Activated T-cell treated with anti-CD3 and anti-CD28 coated beads, Interleukin-2, amount 50 U/mL, for 72 hours (primary cell): ENCODE results near the gene ZFYVE21. TPM values are rescaled to one million over a fixed set of nuclear protein-coding genes. Genes with fewer than 3 reads are reported as not detected.
A peak's percentile ranks its signal among the peaks of the same experiment; 100 is the strongest.

Source experiments
- ATAC-seq, 2 donors: fragments of 150-1000 bp; cut with Tn5 transposase; replicated peaks in 1 of 2; 2 replicates each; pipeline ENCODE4 v1.10.0; 2021; ENCODE audit warnings: moderate library complexity in 2 of 2, mild to moderate bottlenecking in 1 of 2
- DNase-seq, 2 donors: peaks; one replicate each; pipeline ENCODE4 v3.0.0; 2021 to 2022; ENCODE audit warnings: mixed read lengths in 1 of 2
- H3K27ac Mint-ChIP-seq: one replicate; pipeline ENCODE4 v1.8.0; 2022; ENCODE audit warnings: mild to moderate bottlenecking, moderate library complexity, mixed read lengths
- H3K27me3 Mint-ChIP-seq: one replicate; pipeline ENCODE4 v1.8.0; 2022; ENCODE audit warnings: low read depth, mixed read lengths
- H3K36me3 Mint-ChIP-seq, 2 donors: one replicate each; pipeline ENCODE4 v1.8.0; 2022; ENCODE audit warnings: mixed read lengths in 2 of 2, mild to moderate bottlenecking in 1 of 2; ENCODE audit not compliant: insufficient read depth in 2 of 2
- H3K4me1 Mint-ChIP-seq: one replicate; pipeline ENCODE4 v1.8.0; 2022; ENCODE audit warnings: low read depth, mixed read lengths
- H3K4me3 Mint-ChIP-seq, 2 donors: one replicate each; pipeline ENCODE4 v1.8.0; 2022; ENCODE audit warnings: mild to moderate bottlenecking in 2 of 2, mixed read lengths in 2 of 2, moderate library complexity in 2 of 2
- H3K9me3 Mint-ChIP-seq, 2 donors: one replicate each; pipeline ENCODE4 v1.8.0; 2022; ENCODE audit warnings: mixed read lengths in 2 of 2
- total RNA-seq, 2 donors: library from RNA; stranded (reverse); gene quantifications; one replicate each; pipeline ENCODE4 v1.2.3, GENCODE V29; 2022

ZFYVE21 gene
- total RNA-seq = 10 to 100 TPM; 11.6 to 15.7 TPM

DNA sequence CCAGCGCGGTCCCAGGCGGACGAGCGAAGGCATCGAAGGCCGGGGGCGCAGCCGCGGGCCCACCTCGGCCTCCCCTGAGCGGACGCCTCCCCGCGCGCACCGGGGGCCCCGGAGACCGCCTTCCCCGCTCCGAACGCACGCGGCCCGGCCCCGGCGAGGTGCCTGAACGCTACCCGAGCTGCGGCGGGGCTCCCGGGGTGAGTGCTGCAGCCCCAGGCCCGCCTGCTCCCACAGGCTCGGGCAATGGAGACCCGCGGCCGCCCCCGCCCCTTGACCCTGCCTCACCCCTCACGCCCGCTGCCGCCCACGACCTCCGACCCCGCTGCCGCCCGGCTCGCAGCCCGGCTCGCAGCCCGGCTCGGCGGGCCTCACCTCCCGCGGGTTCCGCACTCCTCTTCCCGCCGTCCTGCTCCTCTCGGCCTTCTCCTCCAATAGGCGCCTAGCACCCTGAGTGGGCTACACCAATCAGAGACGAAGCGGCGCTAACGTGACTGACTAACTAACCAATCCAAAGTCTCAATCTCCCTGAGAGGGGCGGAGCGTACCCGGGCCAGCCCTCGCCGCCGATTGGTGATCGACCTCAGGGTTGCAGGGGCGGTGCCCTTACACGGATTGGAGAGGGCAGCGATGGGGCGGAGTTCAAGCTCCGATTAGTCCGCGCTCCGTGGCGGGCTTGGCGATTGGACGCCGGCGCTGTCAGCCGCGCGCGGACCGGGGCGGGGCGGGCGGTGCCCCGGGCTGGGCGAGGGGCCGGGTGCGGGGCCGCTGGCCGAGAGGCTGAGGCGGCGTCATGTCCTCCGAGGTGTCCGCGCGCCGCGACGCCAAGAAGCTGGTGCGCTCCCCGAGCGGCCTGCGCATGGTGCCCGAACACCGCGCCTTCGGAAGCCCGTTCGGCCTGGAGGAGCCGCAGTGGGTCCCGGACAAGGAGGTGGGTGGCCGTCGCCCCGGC, at the start of gene ZFYVE21, which contains the start of gene XRCC3:
Gene ZFYVE21, plus strand, starts transcription at position 759 of the 949 bp plus-strand sequence. Its CDS starts 32 bp downstream, at position 791.
Gene XRCC3, minus strand, starts transcription at position 400 of the 949 bp plus-strand sequence. CDS start 4,364 bp downstream, outside the sequence.
- ATAC-seq (peak; percentile 94), DNase-seq (peak; percentile 99 to 100)
- Mint-ChIP-seq H3K4me1 (peaks cover 60% of the 10 kb centered on the region), H3K9me3 (no peaks in the 10 kb centered on the region), H3K4me3 (peak within 1 kb of the TSS; percentile 85 to 93), H3K27me3 (no peaks in the 10 kb centered on the region), H3K27ac (peak within 1 kb of the TSS; percentile 95), H3K36me3 (peaks cover 0 to 5% of the 10 kb centered on the region in 2 donors)

DNA sequence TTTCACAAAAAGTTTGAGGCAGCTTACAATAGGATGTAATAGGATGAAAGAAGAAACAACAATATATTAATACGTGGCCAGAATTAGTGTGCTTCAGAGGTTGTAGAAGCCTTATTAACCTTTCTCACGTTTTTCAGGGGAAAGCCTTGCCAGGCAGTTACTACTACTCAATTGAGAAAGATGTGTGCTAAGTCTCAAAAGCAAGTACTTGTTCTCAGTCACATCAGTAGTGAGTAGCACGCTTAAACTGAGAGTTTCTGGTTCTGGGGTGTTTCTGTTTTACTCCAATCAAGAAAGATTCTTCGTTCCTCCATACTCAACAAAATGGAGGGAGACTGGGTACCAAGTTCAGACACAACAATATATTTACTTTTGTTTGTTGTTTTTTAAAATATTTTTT, 47.9 kb upstream of the ZFYVE21 start:
- no peaks in the 10 kb centered on the region for H3K27me3 Mint-ChIP-seq
- H3K36me3 Mint-ChIP-seq = peaks cover under 1 to 19% of the 10 kb centered on the region in 2 donors
- H3K9me3 Mint-ChIP-seq = no peaks in the 10 kb centered on the region
- peak; percentile 34 to 70 for ATAC-seq
- H3K4me3 Mint-ChIP-seq = no peak overlapping the region
- H3K27ac Mint-ChIP-seq = no peak overlapping the region
- H3K4me1 Mint-ChIP-seq = no peaks in the 10 kb centered on the region
- DNase-seq = no peak

DNA sequence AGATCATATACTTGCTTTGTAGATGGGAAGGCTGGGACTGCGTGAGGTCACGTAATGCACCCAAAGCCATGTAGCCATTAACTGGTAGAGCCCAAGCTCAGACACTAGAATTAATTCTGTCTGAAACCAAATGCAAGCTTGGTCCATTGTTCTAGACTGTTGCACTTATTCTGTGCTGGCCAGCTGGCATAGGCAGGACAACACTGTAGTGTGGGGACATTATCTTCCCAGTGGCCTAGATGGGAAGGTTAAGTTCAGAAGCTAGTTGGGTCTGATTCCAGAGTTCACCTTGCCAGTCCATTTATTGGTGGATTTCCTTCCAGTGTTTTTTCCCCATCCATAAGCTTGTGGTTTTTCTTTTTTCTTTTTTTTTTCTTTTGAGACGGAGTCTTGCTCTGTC, 47.5 kb upstream of the ZFYVE21 start:
- DNase-seq = no peak
- no peaks in the 10 kb centered on the region for H3K4me1 Mint-ChIP-seq

DNA sequence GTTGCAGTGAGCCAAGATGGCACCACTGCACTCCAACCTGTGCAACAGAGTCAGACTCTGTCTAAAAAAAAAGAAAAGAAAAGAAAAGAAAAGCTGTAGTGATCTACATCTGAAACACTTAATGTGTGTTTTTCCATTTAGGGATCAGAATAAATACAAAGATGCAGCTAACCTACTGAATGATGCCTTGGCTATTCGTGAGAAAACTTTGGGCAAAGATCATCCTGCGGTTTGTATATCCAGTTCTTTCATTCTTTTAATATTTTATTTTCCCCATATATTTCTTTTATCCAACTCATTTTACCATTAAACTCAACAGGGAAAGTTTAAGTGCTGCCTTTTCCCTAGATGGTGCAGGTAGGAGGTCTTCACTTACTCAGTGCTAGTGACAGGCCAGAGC, 46.2 kb upstream of the ZFYVE21 start:
- Mint-ChIP-seq H3K27me3 (no peaks in the 10 kb centered on the region), H3K27ac (no peak overlapping the region), H3K4me1 (no peaks in the 10 kb centered on the region), H3K4me3 (no peak overlapping the region), H3K36me3 (peaks cover 7 to 25% of the 10 kb centered on the region in 2 donors), H3K9me3 (no peaks in the 10 kb centered on the region)
- DNase-seq (no peak), ATAC-seq (no peak)

More for the DNA sequence above, 47.5 kb upstream of the ZFYVE21 start:
- Mint-ChIP-seq H3K4me3 (no peak overlapping the region), H3K27me3 (no peaks in the 10 kb centered on the region), H3K27ac (no peak overlapping the region), H3K9me3 (no peaks in the 10 kb centered on the region), H3K36me3 (peaks cover 4 to 21% of the 10 kb centered on the region in 2 donors)
- ATAC-seq = peak in 1 of 2 donors; percentile 17

DNA sequence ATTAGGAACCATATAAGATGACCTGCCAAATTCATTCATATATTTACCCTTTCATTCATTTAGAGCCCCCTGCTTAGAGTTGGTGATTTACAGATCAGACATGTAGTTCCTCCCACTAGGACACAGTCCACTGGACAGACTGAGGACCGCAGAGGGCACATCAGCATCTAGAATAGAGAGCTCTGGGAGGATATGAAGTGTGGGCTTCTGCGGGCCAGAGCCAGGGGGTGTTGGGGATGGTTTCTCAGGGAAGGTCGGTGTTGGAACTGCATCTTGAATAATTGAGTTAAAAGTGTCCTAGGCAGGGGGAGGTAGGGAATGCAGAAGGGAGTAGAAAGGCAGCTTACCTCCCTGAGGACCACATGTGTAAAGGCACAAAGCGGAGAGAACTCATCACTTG, 43.7 kb upstream of the ZFYVE21 start:
- H3K27me3 Mint-ChIP-seq = no peaks in the 10 kb centered on the region
- no peaks in the 10 kb centered on the region for H3K9me3 Mint-ChIP-seq
- H3K4me3 Mint-ChIP-seq = no peak overlapping the region
- ATAC-seq (no peak), DNase-seq (no peak)
- peaks cover 12 to 28% of the 10 kb centered on the region in 2 donors for H3K36me3 Mint-ChIP-seq
- H3K4me1 Mint-ChIP-seq = no peaks in the 10 kb centered on the region
- no peak overlapping the region for H3K27ac Mint-ChIP-seq

DNA sequence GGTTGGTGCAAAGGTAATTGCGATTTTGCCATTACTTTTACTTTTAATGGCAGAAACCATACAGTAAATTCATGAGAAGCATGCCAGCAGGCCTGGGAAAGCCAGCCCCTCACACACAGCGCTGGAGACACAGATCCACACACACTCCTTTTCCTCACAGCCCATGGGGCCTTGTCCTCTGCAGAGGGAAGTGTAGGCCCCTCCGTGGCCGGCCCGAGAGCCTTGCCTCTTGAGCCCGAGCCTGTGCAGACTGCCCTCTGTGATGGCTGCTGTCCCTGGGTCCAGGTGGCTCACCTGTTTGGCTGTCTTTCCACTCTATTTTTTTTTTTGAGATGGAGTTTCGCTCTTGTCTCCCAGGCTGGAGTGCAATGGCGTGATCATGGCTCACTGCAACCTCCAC, 39.7 kb upstream of the ZFYVE21 start:
- ATAC-seq (no peak), DNase-seq (no peak)
- Mint-ChIP-seq H3K27ac (no peak overlapping the region), H3K4me3 (no peak overlapping the region), H3K36me3 (peaks cover 12 to 30% of the 10 kb centered on the region in 2 donors), H3K27me3 (no peaks in the 10 kb centered on the region), H3K4me1 (no peaks in the 10 kb centered on the region), H3K9me3 (no peaks in the 10 kb centered on the region)

DNA sequence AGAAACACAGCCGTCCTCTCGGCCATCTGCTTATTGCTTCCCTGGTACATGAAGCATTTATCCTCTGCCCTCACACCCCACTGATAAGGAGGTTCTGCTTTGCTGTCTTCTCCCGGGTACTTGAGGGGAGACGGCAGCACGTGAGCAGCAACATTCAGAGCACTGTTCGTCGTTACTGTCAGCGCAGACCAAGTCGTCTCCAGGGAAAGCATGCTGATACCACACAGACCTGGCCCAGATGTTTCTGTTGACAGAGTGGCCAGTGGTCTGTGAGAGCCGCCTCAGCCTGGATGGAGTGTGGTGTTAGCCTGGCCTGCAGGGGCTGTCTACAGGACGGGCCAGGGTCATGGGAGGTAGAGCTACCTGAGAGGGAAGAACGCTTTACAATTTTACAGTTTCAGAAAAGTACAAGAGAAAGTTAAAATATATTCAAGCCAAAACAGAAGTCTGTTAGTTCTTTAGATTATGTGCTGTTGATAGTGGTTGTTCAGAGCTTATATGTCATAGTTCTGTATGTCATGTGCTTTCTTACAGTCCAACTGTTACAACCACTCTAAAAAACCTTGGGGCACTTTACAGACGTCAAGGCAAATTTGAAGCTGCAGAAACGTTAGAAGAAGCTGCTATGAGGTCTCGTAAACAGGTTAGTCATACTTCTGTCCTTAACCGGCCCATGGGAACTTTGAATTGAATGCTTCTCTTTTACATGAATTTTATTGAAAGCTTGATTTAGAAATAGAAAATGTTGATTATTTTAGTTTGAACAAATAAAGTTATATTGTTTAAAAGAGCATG, 38.5 kb upstream of the ZFYVE21 start:
- ATAC-seq (no peak), DNase-seq (no peak)
- no peaks in the 10 kb centered on the region for H3K4me1 Mint-ChIP-seq
- no peak overlapping the region for H3K4me3 Mint-ChIP-seq
- peaks cover 12 to 24% of the 10 kb centered on the region in 2 donors for H3K36me3 Mint-ChIP-seq
- no peaks in the 10 kb centered on the region for H3K27me3 Mint-ChIP-seq
- H3K27ac Mint-ChIP-seq = no peak overlapping the region
- H3K9me3 Mint-ChIP-seq = no peaks in the 10 kb centered on the region

DNA sequence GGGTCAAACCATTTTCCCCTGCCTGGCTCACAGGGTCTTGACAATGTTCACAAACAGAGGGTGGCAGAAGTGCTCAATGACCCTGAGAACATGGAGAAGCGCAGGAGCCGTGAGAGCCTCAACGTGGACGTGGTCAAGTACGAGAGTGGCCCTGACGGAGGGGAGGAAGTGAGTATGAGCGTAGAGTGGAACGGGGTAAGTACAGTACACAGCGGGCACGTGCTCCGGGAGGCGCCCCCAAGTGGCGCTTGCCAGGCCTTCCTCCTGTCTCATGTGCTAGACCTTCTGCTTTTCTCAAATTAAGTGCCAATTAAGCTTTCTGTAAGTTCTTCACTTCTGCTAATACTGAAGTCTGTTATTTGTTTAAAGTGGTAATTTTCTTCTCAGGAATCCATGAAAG, 36.3 kb upstream of the ZFYVE21 start:
- no peaks in the 10 kb centered on the region for H3K4me1 Mint-ChIP-seq
- no peak overlapping the region for H3K27ac Mint-ChIP-seq
- peaks cover 5 to 14% of the 10 kb centered on the region in 2 donors for H3K36me3 Mint-ChIP-seq
- no peak overlapping the region for H3K4me3 Mint-ChIP-seq
- DNase-seq (peak; percentile 43 to 48), ATAC-seq (peak; percentile 83 to 85)
- no peaks in the 10 kb centered on the region for H3K27me3 Mint-ChIP-seq
- no peaks in the 10 kb centered on the region for H3K9me3 Mint-ChIP-seq

DNA sequence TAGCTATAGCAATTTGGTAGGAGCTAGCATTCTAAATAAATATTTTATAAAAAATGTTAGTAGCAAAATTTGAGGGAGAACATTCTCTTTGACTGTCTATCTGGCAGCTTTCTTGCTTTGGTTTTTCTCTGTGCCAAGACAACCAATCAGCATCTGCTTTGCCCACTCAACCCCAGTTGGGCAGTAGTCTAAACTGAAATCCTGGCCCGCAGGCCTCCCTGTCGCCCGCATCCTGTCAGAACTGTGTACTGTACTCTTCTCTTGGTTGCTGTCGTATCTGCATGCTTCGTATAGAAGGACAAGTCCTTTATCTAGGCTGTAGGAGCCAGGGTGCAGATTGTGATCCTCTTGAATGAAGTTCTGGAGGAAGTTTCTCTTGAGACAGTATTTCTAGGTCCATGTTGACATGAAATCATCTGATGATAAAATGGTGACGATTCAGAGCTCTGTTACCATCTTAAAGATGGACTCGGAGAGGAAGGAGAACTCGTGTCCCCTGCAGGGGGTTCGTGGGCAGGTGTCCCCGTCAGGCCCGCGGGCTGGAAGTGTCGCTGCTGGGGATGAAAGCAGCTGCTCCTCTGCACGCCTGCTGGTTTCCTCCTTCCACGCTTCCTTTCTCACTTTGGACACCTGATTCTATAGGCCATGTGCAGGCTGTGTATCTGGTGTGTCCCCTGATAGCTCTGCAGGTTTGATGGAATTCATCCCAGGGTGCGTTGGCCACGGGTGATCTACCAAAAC, 34.9 kb upstream of the ZFYVE21 start:
- no peak overlapping the region for H3K4me3 Mint-ChIP-seq
- H3K36me3 Mint-ChIP-seq = peaks cover 2 to 12% of the 10 kb centered on the region in 2 donors
- H3K4me1 Mint-ChIP-seq = no peaks in the 10 kb centered on the region
- H3K9me3 Mint-ChIP-seq = no peaks in the 10 kb centered on the region
- ATAC-seq (no peak), DNase-seq (no peak)
- H3K27me3 Mint-ChIP-seq = no peaks in the 10 kb centered on the region
- H3K27ac Mint-ChIP-seq = no peak overlapping the region

DNA sequence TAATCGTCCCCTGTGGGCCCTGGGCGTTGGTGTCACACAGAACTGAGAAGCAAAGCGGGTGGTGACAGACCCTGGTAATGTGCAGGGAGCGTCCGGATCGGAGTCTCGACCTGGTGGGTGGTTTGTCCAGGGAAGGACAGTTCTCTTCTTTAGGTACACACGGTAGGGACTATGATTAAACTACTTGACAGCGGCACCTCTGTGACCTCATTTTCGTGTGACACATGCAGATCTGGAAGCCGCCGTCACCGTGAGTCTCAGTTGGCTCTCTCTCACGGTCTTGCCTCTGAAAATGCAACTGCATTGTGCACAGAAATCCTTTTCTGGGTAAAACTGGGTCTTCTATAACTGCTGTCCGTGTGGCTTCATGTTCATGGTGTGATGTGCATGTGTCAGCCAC, 32.5 kb upstream of the ZFYVE21 start:
- H3K4me1 Mint-ChIP-seq = no peaks in the 10 kb centered on the region
- H3K27me3 Mint-ChIP-seq = no peaks in the 10 kb centered on the region
- DNase-seq (no peak), ATAC-seq (no peak)
- H3K36me3 Mint-ChIP-seq = peaks cover 0 to 14% of the 10 kb centered on the region in 2 donors
- H3K4me3 Mint-ChIP-seq = no peak overlapping the region
- no peak overlapping the region for H3K27ac Mint-ChIP-seq
- no peaks in the 10 kb centered on the region for H3K9me3 Mint-ChIP-seq

DNA sequence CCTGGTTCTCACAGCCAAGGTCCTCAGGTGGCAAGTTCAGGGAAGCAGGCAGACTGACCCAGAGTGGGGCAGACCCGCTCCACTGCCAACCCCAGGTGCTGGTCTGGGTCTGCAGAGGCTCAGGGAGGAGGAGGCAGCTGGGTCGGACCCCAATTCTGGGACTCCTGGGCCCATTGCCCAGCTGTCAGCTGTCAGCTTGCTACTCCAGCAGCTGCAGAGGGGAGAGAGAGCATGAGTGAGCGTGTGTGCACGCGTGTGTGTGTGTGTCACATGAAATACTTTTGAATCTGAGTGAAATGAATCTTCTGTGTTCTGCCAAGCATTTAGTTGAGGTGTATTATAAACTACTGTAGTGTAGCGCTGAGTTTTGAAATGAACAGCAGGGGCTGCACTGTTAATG, 31.1 kb upstream of the ZFYVE21 start:
- peaks cover 0 to 10% of the 10 kb centered on the region in 2 donors for H3K36me3 Mint-ChIP-seq
- DNase-seq = no peak
- no peak overlapping the region for H3K4me3 Mint-ChIP-seq
- no peak for ATAC-seq
- H3K27me3 Mint-ChIP-seq = no peaks in the 10 kb centered on the region
- no peaks in the 10 kb centered on the region for H3K9me3 Mint-ChIP-seq
- no peak overlapping the region for H3K27ac Mint-ChIP-seq
- no peaks in the 10 kb centered on the region for H3K4me1 Mint-ChIP-seq

DNA sequence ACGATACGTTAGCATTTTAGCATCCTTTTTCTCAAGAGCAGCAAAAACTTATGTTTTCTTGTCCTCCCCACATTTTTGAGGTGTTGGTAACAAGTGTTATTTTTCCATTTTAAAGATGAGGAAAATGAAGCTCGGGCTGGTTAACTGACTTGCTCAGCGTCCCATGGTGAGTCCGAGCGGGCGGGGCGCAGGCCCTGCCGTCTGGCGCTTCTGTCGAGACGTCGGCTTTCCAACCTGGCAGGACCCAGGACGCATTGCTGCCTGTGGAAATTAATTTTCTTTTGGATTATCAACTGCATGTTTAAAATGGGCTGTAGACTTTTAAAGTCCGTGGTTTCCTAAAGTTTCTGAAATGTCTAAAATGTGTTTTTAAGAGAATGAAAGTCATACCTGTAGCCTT, 30.7 kb upstream of the ZFYVE21 start:
- Mint-ChIP-seq H3K4me3 (no peak overlapping the region), H3K36me3 (peaks cover 0 to 7% of the 10 kb centered on the region in 2 donors), H3K27ac (no peak overlapping the region), H3K4me1 (no peaks in the 10 kb centered on the region), H3K27me3 (no peaks in the 10 kb centered on the region), H3K9me3 (no peaks in the 10 kb centered on the region)
- DNase-seq (no peak), ATAC-seq (no peak)
